Testis (tissue), 2 donors: ENCODE data around the gene SPG7.

Experiments
- CTCF ChIP-seq, 3 experiments: fragments of 450-650 bp in 2 of 3; fragments of 200-600 bp in 1 of 3; sonication (generic) in 1 of 3; IDR thresholded peaks; one replicate each; pipeline ENCODE4 v1.5.1; 2016 to 2019; ENCODE audit warnings: antibody characterized with exemption in 3 of 3, mild to moderate bottlenecking in 2 of 3, moderate library complexity in 1 of 3
- POLR2A ChIP-seq: fragments of 450-650 bp; IDR thresholded peaks from one replicate; pipeline ENCODE4 v1.6.1; 2017; ENCODE audit warnings: antibody characterized with exemption, mild to moderate bottlenecking, moderate library complexity

- TF ChIP-seq CTCF (IDR thresholded peaks at IDR 0.05) (no peak), POLR2A (no peak)
Observed at GRCh38 chr16:89567656-89568594, 59.7 kb downstream of the SPG7 start.
